ENCODE results near the gene VGLL2.

Gene VGLL2

GRCh38 chr6:117264369-117264691, 1.0 kb upstream of the VGLL2 start:
- H3K4me3 ChIP-seq (ENCODE audit: insufficient read depth, low read length, poor library complexity, severe bottlenecking): no peak overlapping the region
- H3K27me3 ChIP-seq (ENCODE audit: low read length): no peaks in the 10 kb centered on the region
- no peak overlapping the region for H2AFZ ChIP-seq (ENCODE audit: low read depth, low read length, severe bottlenecking)
- H3K9ac ChIP-seq (ENCODE audit: low read length): no peak overlapping the region
- H3F3A ChIP-seq (ENCODE audit: insufficient read depth): no peaks in the 10 kb centered on the region
- H3K9me3 ChIP-seq (ENCODE audit: insufficient read depth, low read length): no peaks in the 10 kb centered on the region
- H4K20me1 ChIP-seq (ENCODE audit: low read depth, low read length): no peaks in the 10 kb centered on the region
- H3K9me2 ChIP-seq (replicated peaks; ENCODE audit: insufficient read depth, low read length): no peaks in the 10 kb centered on the region
- H3K4me2 ChIP-seq (ENCODE audit: low read depth, low read length, poor library complexity, severe bottlenecking): no peak overlapping the region
- H3K27ac ChIP-seq (ENCODE audit: low read depth, low read length): no peak overlapping the region
- no peaks in the 10 kb centered on the region for H3K36me3 ChIP-seq (ENCODE audit: low read length)
- TF ChIP-seq CTCF (IDR thresholded peaks at IDR 0.05; ENCODE audit: insufficient read depth, low read length, poor library complexity, severe bottlenecking) (no peak), EZH2phosphoT487 (conservative IDR thresholded peaks at IDR 0.05; ENCODE audit: low read length) (no peak)
- no peaks in the 10 kb centered on the region for H3K79me2 ChIP-seq (ENCODE audit: insufficient read depth, low read length)

- no peak overlapping the region for H3K4me3 ChIP-seq (ENCODE audit: insufficient read depth, low read length, poor library complexity, severe bottlenecking)
- H3K9me3 ChIP-seq (ENCODE audit: insufficient read depth, low read length): no peaks in the 10 kb centered on the region
- H4K20me1 ChIP-seq (ENCODE audit: low read depth, low read length): no peaks in the 10 kb centered on the region
- H3K27ac ChIP-seq (ENCODE audit: low read depth, low read length): no peak overlapping the region
- H3K27me3 ChIP-seq (ENCODE audit: low read length): no peaks in the 10 kb centered on the region
- H3K36me3 ChIP-seq (ENCODE audit: low read length): no peaks in the 10 kb centered on the region
- TF ChIP-seq CTCF (IDR thresholded peaks at IDR 0.05; ENCODE audit: insufficient read depth, low read length, poor library complexity, severe bottlenecking) (no peak), EZH2phosphoT487 (conservative IDR thresholded peaks at IDR 0.05; ENCODE audit: low read length) (no peak)
- H3K79me2 ChIP-seq (ENCODE audit: insufficient read depth, low read length): no peaks in the 10 kb centered on the region
- H3K4me2 ChIP-seq (ENCODE audit: low read depth, low read length, poor library complexity, severe bottlenecking): no peak overlapping the region
- no peaks in the 10 kb centered on the region for H3K9me2 ChIP-seq (replicated peaks; ENCODE audit: insufficient read depth, low read length)
- no peak overlapping the region for H3K9ac ChIP-seq (ENCODE audit: low read length)
- no peak overlapping the region for H2AFZ ChIP-seq (ENCODE audit: low read depth, low read length, severe bottlenecking)
- no peaks in the 10 kb centered on the region for H3F3A ChIP-seq (ENCODE audit: insufficient read depth)
Measured at GRCh38 chr6:117264692-117265409, 507 bp upstream of the VGLL2 start.

GRCh38 chr6:117266257-117267053, 1.1 kb downstream of the VGLL2 start:
- Histone ChIP-seq H3K9me2 (replicated peaks; ENCODE audit: insufficient read depth, low read length) (no peaks in the 10 kb centered on the region), H3K27ac (ENCODE audit: low read depth, low read length) (no peak overlapping the region), H4K20me1 (ENCODE audit: low read depth, low read length) (no peaks in the 10 kb centered on the region), H3K79me2 (ENCODE audit: insufficient read depth, low read length) (no peaks in the 10 kb centered on the region), H2AFZ (ENCODE audit: low read depth, low read length, severe bottlenecking) (no peak overlapping the region), H3K36me3 (ENCODE audit: low read length) (no peaks in the 10 kb centered on the region), H3K4me2 (ENCODE audit: low read depth, low read length, poor library complexity, severe bottlenecking) (no peak overlapping the region), H3F3A (ENCODE audit: insufficient read depth) (no peaks in the 10 kb centered on the region), H3K27me3 (ENCODE audit: low read length) (no peaks in the 10 kb centered on the region), H3K4me3 (ENCODE audit: insufficient read depth, low read length, poor library complexity, severe bottlenecking) (no peak overlapping the region), H3K9me3 (ENCODE audit: insufficient read depth, low read length) (no peaks in the 10 kb centered on the region), H3K9ac (ENCODE audit: low read length) (no peak overlapping the region)
- no peak for TF ChIP-seq EZH2phosphoT487 (conservative IDR thresholded peaks at IDR 0.05; ENCODE audit: low read length)
- TF ChIP-seq CTCF (IDR thresholded peaks at IDR 0.05; ENCODE audit: insufficient read depth, low read length, poor library complexity, severe bottlenecking): no peak
